ENCODE measurements around the gene ARHGDIG.

ARHGDIG gene

GRCh38 chr16:316741-317464, 36.5 kb downstream of the ARHGDIG start:
- TF ChIP-seq CTCF (IDR thresholded peaks at IDR 0.05; ENCODE audit: low read depth, low read length) = no peak
- H3K27ac ChIP-seq = no peak overlapping the region

GRCh38 chr16:317583-317982, 37.2 kb downstream of the ARHGDIG start:
- H3K4me3 ChIP-seq (ENCODE audit: low read depth, low read length) = no peak overlapping the region
- H3K27me3 ChIP-seq (ENCODE audit: insufficient read depth, low read depth, severe bottlenecking) = no peaks in the 10 kb centered on the region
- no peak for DNase-seq
- no peaks in the 10 kb centered on the region for H3K9me3 ChIP-seq (ENCODE audit: severe bottlenecking)
- H3K36me3 ChIP-seq = peaks cover 30% of the 10 kb centered on the region
- no peak overlapping the region for H3K27ac ChIP-seq
- TF ChIP-seq CTCF (IDR thresholded peaks at IDR 0.05; ENCODE audit: low read depth, low read length) = no peak

More at GRCh38 chr16:316741-317464, 36.5 kb downstream of the ARHGDIG start:
- Histone ChIP-seq H3K4me3 (ENCODE audit: low read depth, low read length) (no peak overlapping the region), H3K36me3 (peaks cover 36% of the 10 kb centered on the region), H3K9me3 (ENCODE audit: severe bottlenecking) (no peaks in the 10 kb centered on the region), H3K27me3 (ENCODE audit: insufficient read depth, low read depth, severe bottlenecking) (no peaks in the 10 kb centered on the region)
- DNase-seq = no peak

GRCh38 chr16:318628-319027, 38.2 kb downstream of the ARHGDIG start:
- peaks cover 21% of the 10 kb centered on the region for H3K36me3 ChIP-seq
- no peak overlapping the region for H3K4me3 ChIP-seq (ENCODE audit: low read depth, low read length)
- H3K27me3 ChIP-seq (ENCODE audit: insufficient read depth, low read depth, severe bottlenecking) = no peaks in the 10 kb centered on the region
- DNase-seq = peak; percentile 29
- H3K27ac ChIP-seq = no peak overlapping the region
- TF ChIP-seq CTCF (IDR thresholded peaks at IDR 0.05; ENCODE audit: low read depth, low read length) = peak; percentile 52
- H3K9me3 ChIP-seq (ENCODE audit: severe bottlenecking) = no peaks in the 10 kb centered on the region

GRCh38 chr16:320206-320605, 39.8 kb downstream of the ARHGDIG start:
- H3K27ac ChIP-seq = no peak overlapping the region
- no peak for DNase-seq
- TF ChIP-seq CTCF (IDR thresholded peaks at IDR 0.05; ENCODE audit: low read depth, low read length) = no peak

GRCh38 chr16:321532-321931, 41.1 kb downstream of the ARHGDIG start:
- H3K27me3 ChIP-seq (ENCODE audit: insufficient read depth, low read depth, severe bottlenecking) = no peaks in the 10 kb centered on the region
- H3K36me3 ChIP-seq = peaks cover 11% of the 10 kb centered on the region
- no peak for DNase-seq
- H3K27ac ChIP-seq = no peak overlapping the region
- TF ChIP-seq CTCF (IDR thresholded peaks at IDR 0.05; ENCODE audit: low read depth, low read length) = no peak
- no peak overlapping the region for H3K4me3 ChIP-seq (ENCODE audit: low read depth, low read length)
- H3K9me3 ChIP-seq (ENCODE audit: severe bottlenecking) = no peaks in the 10 kb centered on the region

More at GRCh38 chr16:320206-320605, 39.8 kb downstream of the ARHGDIG start:
- Histone ChIP-seq H3K4me3 (ENCODE audit: low read depth, low read length) (no peak overlapping the region), H3K27me3 (ENCODE audit: insufficient read depth, low read depth, severe bottlenecking) (no peaks in the 10 kb centered on the region), H3K9me3 (ENCODE audit: severe bottlenecking) (no peaks in the 10 kb centered on the region), H3K36me3 (peaks cover 11% of the 10 kb centered on the region)

Measured in WERI-Rb-1 (cell line).